Stimulated activated CD4-positive, alpha-beta T cell treated with anti-CD3 and anti-CD28 coated beads, Interleukin-15, amount 100 ng/mL, for 48 hours (primary cell): ENCODE measurements around the gene DPH2.
A peak's percentile ranks its signal among the peaks of the same experiment; 100 is the strongest.

Source experiments
- DNase-seq, 2 donors: peaks; one replicate each; pipeline ENCODE4 v3.0.0-alpha.2; 2020; ENCODE audit warnings: low read depth in 2 of 2

Gene DPH2

DNA sequence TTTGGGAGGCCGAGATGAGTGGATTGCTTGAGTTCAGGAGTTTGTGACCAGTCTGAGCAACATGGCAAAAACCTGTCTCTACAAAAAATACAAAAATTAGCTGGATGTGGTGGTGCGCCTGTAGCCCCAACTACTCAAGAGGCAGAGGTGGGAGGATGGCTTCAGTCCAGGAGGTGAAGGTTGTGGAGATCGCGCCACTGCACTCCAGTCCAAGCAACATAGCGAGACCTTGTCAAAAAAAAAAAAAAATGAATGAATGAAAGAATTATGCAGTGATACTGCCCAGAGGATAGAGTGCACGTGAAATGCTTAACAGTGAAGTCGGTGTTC lies 429 bp upstream of the DPH2 start:
- no peak for DNase-seq

DNA sequence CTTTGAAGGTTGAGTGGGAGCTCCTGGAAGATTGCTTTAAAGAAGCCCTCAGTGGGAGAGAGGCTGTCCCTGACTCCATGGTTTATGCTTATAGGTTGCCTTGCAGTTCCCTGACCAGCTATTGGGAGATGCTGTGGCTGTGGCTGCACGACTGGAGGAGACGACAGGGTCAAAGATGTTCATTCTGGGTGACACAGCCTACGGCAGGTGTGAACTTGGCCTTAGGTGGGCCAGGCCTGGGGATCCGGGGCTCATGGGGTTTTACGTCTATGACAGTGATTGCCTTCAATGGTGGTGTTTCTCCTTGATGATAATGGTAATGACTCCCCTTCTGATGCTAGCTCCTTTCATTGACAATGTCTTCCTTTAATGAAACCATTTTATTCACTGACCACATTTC lies 692 bp downstream of the DPH2 start:
- DNase-seq: no peak

DNA sequence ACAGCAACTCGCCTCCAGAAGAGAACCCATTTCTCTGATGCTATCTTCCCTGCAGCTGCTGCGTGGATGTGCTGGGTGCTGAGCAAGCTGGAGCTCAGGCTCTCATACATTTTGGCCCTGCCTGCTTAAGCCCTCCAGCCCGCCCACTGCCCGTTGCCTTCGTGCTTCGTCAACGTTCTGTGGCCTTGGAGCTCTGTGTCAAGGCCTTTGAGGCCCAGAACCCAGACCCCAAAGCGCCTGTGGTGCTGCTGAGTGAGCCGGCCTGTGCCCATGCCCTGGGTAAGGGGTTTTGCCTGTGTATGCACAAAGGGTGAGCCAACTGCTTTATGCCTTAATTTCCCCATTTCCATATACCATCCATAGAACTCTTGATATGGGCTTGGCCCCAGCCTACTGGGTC lies 1.1 kb downstream of the DPH2 start:
- DNase-seq: no peak

DNA sequence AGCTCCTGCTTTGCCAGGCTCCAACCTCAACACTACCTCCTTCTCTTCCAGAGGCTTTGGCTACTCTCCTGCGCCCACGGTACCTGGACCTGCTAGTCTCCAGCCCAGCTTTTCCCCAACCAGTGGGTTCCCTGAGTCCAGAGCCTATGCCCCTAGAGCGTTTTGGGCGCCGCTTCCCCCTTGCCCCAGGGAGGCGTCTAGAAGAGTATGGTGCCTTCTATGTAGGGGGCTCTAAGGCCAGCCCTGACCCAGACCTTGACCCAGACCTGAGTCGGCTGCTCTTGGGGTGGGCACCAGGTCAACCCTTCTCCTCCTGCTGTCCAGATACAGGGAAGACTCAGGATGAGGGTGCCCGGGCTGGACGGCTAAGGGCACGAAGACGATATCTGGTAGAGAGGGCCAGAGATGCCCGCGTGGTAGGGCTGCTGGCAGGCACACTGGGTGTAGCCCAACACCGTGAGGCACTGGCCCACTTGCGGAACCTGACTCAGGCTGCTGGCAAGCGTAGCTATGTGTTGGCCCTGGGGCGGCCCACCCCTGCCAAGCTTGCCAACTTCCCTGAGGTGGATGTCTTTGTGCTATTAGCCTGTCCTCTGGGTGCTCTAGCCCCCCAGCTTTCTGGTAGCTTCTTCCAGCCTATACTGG lies 1.6 kb downstream of the DPH2 start:
- DNase-seq: no peak

DNA sequence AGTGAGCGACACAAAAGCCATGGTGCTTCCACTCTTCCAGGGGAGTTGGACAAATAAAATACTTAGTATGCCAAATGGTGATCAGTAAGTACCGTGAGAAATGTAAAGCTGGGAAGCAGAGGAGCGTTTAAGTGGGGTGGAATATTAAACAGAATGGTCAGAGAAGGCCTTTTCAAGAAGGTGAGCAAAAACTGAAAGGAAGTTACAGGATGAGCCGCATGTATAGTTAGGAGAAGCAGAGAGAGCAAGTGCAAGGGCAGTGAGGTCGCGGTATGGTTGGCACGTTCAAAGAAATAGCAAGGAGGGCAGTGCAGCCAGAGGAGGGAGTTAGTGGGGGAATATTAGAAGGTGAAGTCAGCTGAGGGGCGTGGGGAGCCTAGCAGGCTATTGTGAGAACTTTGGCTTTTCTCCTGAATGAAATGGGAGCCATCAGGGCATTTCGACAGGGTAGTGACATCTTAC lies 4.2 kb downstream of the DPH2 start:
- no peak for DNase-seq

DNA sequence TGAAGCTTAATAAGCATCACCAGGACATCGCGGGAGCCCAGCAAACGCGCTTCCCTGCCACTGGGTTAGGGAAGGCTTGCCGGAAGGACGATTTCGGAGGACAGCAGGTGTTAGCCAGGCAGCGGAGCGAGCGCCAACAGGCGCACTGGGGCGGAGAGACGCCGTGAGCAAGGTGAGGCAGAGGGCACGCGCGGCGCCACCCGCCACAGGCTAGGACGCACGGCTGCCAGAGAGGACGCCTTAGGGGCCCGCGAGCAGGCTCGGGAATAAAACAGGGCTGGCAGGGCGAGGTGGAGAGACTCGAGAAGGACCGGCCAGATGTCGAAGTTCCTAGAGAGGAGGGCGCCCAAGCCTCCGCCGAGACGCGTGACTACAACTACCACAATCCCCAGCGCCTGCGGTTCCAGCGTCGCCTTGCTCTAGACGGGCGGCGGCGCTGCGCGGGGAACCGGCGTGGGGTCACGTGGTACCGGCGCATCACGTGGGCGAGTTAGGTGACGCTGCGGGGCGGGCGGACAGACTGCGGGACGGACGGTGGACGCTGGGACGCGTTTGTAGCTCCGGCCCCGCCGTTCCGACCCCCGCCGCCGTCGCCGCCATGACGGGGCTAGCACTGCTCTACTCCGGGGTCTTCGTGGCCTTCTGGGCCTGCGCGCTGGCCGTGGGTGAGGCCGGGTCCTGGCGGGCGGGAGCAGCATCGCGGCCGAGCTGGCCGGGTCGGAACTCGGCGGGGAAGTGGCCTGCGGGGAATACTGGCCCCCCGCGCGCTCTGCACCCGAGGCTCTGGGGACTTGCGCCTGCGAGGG lies 4.8 kb downstream of the DPH2 start, which contains the start of gene ATP6V0B:
ATP6V0B (plus strand) TSS at position 518 of the 806 bp plus-strand sequence; CDS start at position 599, 81 bp downstream.
- peak; percentile 90 to 96 for DNase-seq

DNA sequence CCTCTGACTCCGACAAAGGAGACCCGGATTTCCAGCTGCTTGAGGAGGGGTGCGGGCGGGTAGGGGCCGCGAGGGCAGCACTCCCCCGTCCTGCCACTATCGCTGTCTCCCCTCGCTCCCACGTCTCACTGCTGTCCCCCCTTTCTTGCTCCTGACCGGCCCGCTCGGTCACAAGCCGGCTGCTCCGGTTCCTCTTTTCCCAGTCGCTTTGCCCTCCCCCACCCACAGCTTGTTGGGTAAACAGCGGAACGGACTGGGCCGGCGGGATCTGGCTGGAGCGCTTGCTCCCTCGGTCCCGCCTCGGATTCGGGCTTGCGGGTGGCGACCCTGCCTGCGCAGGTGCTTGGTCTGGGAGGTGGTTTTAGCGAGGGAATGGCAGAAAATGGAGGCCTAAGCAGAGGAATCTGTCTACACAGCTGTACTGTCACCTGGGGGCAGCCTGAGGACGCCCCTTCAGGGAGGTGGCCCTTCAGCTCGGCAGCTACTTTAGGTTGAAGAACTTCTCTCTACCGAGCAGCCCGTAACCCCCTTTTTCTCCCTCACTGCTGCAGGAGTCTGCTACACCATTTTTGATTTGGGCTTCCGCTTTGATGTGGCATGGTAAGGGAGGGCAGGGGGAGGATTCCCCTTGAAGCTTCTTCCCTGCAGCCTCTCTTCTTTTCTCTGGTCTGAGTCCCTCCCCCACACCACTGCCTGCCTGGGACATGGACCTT lies 5.6 kb downstream of the DPH2 start:
- no peak for DNase-seq

DNA sequence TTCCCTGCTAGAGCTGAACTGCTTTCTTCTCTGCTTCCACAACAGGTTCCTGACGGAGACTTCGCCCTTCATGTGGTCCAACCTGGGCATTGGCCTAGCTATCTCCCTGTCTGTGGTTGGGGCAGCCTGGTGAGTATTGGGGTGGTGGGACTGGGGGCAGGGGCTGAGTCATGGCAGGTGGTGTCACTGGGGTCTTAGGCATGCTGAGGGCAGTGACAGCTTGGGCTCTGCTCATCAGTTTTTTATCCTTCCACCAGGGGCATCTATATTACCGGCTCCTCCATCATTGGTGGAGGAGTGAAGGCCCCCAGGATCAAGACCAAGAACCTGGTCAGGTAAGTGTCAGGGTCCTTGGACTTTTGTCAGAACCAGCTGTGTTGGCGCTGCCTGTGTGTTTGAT lies 6.2 kb downstream of the DPH2 start:
- no peak for DNase-seq

DNA sequence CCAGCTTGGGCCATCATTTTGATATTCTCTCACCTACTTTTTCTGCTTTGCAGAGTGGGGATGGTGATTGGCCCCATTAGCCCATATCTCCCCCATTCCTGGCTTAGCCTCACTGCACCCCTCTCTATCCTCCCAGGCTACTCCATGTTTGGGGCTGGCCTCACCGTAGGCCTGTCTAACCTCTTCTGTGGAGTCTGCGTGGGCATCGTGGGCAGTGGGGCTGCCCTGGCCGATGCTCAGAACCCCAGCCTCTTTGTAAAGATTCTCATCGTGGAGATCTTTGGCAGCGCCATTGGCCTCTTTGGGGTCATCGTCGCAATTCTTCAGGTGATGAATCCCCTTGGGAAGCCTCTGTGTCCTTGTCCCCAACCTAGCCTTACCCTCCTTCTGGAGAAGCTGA lies 7.1 kb downstream of the DPH2 start:
- DNase-seq: no peak

DNA sequence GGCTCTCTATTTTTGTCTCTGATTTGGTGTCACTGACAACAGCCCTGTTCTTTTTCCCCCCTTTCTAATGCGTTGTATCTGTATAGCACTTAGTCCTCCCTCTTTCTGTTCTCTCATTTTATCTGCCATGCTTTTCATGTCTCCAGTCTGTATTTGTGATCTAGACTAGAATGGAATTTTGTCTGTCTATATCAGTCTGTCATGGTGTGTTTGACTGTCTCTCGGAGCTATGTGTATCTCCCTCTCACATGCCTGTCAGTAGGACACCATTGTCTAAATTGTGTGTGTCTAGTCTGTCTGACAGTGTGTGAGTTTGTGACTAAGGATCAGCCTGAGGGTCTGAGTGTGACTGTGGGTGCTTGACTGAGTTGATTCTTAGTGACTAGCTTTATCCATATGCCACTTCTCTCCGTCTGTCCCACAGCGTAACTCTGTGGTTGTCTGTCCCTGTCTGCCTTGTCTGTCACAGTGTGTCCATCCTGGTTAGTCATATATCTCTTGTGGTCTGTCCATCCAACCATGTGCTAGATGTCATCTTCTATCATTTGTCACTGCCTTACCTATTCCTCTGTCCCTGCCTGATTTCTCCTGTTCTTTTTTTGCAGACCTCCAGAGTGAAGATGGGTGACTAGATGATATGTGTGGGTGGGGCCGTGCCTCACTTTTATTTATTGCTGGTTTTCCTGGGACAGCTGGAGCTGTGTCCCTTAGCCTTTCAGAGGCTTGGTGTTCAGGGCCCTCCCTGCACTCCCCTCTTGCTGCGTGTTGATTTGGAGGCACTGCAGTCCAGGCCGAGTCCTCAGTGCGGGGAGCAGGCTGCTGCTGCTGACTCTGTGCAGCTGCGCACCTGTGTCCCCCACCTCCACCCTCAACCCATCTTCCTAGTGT lies 7.8 kb downstream of the DPH2 start:
- DNase-seq: no peak

DNA sequence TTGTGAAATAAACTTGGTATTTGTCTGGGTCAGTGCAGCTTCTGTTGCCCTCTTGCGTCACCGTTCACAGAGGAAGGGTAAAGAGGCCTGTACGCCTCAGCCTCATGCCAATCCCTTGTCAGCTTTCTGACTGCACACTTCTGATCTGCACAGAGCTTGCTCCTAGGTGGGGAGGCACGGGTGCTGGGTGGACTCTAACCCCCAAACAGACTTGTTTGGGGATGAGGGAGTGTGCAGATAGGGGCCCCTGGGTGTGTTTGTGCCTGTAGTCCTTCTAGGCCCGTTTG lies 8.4 kb downstream of the DPH2 start:
- no peak for DNase-seq

DNA sequence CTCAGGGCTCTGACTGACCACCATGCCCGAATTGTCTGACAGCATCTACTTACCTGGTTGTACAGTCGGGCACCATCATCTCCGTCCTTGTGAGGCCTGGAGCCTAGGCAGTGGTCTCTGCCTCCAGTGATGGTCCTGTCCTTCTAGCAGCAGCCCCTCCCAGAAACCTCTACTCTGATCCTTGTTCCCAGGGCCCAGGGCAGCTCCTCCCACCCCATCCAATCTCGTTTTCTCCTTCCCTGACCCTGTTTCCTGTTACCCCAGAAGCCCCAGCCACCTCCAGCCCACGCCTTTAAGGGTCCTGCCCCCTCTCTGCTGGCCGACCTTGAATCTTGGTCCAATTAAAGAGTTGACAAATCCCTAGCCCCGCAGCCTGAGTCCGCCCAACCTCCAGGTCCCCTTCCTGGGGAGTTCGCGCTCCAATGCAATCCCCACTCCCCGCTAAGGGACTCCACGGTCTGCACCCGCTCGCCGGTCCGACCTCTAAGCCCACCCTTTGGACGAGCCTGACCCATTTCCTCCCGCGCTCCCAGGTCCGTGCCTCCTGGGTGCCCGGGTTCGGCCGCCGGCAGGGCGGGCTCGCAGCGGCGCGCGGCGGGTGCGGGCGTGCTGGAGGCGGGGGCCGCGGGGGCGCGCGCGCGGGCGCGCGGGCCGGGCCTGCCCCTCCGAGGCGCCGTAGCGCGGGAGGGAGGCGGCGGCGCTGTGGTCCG lies 8.9 kb downstream of the DPH2 start, which contains the start of gene B4GALT2:
B4GALT2 (plus strand) TSS at position 660 of the 710 bp plus-strand sequence. CDS start 1,951 bp downstream, outside the sequence.
- DNase-seq: no peak

DNA sequence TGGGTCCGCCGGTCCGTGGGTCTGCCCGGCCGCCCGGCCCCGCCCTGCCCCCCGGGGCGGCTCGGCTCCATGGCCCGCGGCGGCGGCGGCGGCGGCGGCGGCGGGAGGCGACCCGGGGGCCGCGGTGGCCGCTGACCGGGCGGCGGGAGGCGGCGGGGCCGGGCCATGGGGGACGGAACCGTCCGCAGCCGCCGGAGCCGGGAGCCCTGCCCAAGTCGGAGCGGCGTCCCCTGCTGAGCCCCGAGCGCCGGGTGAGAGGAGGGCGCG lies 9.4 kb downstream of the DPH2 start:
- no peak for DNase-seq

DNA sequence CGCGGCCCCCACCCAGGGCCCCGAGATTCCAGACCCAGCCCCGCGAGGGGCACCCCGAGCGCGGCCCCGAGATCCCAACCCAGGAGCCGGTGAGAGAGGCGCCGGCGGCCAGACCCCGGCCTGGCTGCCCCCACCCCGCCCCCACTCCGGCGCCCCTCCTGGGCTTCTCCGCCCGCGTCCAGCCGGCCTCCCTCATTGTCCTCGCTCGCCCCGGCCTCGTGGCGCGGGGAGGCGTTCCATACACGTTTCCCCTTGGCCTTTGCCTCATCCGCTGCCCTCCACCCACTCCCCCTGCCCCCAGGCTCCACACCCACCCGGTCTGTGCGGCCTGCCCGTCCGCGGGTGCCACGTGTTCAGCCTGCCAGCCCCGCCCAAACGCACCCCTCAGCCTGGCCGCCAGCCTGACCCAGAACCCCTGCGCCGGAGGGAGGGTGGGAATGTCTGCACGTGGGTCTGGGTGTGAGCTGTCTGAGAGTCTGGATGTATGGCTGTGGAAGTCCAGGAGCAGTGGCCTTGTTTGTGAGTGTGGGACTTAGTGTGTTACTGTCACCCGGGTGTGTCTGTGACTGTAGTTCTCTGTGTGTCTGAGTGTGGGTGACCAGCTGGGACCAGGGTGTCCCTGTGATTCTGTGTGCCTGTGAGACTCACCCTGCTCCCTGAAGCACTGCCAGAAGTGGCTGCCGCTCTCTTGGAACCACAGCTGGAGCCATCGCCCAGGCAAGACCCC lies 9.9 kb downstream of the DPH2 start:
- no peak for DNase-seq

DNA sequence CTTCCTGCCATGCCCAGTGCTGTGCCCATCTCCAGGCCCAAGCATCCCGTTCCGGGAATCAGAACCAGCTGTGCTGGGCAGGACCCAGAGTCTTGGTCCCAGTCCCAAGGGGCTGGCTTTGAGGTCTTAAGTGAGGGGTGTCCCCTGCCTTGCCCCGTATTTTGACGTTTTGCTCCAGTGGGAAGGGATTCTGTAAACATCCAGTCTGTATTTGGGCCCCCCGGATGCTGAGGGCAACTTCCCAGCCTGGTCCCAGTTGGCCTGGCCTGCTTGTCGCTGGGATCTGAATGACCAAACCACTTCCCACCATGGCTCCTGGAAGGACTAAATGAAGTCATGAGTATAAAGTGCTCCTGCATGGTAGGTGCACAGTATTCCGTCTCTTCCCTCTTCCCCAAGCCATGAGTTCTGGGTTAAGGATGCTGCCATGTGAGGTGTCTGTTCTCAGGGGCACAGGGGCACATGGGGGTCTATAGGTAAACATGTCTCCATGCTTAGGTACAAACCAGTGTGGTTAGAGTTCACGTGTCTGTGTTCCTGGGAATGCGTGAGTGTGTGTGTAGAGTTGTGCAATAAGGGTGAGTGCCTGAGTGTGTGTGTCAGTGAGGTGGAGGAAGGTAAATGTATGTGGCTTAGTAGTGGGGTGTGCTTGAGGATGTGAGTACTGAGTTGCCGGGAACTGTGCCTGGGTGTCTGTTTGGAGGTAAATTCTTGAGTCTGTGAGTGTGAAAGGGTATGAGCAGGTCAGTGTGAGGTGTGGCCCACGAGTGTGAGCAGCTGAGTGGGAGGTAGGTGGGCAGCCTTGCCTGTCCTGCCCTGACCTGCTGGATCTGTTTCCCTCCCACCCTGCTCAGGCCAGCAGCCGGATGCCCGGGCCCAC lies 10.7 kb downstream of the DPH2 start:
- DNase-seq: no peak

DNA sequence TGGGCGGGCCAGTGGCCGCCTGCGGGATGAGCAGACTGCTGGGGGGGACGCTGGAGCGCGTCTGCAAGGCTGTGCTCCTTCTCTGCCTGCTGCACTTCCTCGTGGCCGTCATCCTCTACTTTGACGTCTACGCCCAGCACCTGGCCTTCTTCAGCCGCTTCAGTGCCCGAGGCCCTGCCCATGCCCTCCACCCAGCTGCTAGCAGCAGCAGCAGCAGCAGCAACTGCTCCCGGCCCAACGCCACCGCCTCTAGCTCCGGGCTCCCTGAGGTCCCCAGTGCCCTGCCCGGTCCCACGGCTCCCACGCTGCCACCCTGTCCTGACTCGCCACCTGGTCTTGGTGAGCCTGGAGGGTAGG lies 11.3 kb downstream of the DPH2 start:
- no peak for DNase-seq

DNA sequence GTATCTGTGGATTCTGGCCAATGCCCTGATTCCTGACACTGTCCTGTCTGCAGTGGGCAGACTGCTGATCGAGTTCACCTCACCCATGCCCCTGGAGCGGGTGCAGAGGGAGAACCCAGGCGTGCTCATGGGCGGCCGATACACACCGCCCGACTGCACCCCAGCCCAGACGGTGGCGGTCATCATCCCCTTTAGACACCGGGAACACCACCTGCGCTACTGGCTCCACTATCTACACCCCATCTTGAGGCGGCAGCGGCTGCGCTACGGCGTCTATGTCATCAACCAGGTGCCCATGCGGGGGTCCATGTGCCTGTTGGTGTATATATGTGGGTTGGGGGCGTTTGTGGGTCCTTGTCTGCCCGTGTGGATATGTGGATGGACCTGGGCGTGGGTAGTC lies 11.8 kb downstream of the DPH2 start:
- DNase-seq: no peak

DNA sequence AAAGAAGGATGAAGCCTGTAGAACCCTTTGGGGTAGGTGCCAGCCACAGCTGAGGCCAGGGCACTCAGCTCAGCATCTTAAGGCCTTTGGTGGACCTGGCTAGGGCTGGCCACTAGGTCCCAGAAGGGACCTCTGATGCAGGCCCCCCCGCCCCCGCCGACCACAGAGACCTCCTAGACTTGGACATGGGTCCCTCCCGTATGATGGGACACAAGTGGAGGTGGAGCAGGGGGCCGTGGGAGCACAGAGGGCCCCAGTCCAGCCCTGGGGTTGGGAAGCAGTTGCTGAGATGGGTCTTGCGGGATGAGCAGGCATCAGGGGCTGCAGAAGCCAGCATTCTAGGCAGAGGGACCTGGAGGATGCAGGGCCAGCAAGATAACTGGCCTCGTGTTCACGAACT lies 12.4 kb downstream of the DPH2 start:
- no peak for DNase-seq

DNA sequence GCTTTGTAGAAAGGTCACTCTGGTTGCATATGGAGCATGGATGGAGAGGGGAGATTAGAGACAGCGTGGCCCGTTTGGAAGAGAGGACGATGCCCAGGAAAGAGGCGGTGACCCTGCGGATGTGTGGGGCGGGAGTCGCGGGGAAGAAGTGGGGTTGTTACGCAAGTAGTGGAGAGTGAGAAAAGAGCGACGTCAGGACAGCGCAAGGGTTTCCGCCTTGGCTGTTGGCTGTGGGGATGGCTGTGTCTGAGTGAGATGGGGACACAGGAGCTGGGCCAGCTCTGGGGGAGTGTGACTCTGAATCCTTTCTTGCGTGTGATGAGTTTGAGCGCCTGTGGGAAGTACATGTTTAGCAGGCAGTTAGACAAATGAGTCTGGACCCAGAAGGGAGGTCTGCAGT lies 13.0 kb downstream of the DPH2 start:
- DNase-seq: no peak
